Measurements from ENCODE around the gene SBK2. TPM values are rescaled to one million over a fixed set of nuclear protein-coding genes. Genes with fewer than 3 reads are reported as not detected.
A peak's percentile ranks its signal among the peaks of the same experiment; 100 is the strongest.
"Not testable (repeated sequence)": the region's sequence is repeated elsewhere in the genome, so short reads cannot be mapped to it uniquely, and the experiment has no call there.

The SBK2 gene, protein sequence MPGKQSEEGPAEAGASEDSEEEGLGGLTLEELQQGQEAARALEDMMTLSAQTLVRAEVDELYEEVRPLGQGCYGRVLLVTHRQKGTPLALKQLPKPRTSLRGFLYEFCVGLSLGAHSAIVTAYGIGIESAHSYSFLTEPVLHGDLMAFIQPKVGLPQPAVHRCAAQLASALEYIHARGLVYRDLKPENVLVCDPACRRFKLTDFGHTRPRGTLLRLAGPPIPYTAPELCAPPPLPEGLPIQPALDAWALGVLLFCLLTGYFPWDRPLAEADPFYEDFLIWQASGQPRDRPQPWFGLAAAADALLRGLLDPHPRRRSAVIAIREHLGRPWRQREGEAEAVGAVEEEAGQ
- total RNA-seq (ENCODE audit: low replicate concordance): 0.75 TPM in 1 of 2 replicates, not detected in the other
- long read RNA-seq: 0 reads

DNA sequence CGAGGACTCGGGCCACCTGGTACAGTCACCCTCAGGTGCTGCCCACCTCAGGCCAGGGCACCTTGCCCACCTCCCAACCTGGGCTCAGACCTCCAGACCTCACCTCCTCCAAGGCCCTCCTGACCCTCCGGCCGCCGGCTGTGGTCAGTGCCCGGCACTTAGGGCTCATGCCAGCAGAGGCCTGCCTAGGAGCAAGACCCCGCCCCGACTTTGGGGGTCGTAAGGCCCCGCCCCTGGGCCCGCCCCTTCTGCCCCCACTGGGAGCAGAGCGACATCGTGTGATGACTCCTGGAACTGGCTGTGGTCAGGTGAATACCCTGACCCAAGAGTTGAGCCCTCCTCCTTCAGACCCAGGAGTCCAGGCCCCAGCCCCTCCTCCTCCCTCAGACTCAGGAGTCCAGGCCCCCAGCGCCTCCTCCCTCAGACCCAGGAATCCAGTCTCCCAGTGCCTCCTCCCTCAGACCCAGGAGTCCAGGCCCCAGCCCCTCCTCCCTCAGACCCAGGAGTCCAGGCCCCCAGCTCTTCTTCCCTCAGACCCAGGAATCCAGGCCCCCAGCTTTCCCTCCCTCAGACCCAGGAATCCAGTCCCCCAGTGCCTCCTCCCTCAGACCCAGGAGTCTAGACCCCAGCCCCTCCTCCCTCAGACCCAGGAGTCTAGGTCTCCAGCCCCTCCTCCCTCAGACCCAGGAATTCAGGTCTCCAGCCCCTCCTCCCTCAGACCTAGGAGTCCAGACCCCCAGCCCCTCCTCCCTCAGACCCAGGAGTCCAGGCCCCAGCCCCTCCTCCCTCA, at the start of gene SBK2:
Gene SBK2, minus strand, starts transcription at position 183 of the 790 bp plus-strand sequence. CDS start 839 bp downstream, outside the sequence.
- peaks cover 6% of the 10 kb centered on the region for H3K27me3 Mint-ChIP-seq
- DNase-seq (ENCODE audit: extremely low spot score, unreplicated experiment): no peak
- H3K27ac Mint-ChIP-seq: no peak within 1 kb of the TSS
- H3K36me3 Mint-ChIP-seq: no peaks in the 10 kb centered on the region
- H3K4me1 Mint-ChIP-seq (ENCODE audit: unreplicated experiment): peaks cover 4% of the 10 kb centered on the region
- H3K9me3 Mint-ChIP-seq: peaks cover 5% of the 10 kb centered on the region
- peak; percentile 50 for TF ChIP-seq CTCF (conservative IDR thresholded peaks at IDR 0.05)
- no peak within 1 kb of the TSS for H3K4me3 Mint-ChIP-seq

DNA sequence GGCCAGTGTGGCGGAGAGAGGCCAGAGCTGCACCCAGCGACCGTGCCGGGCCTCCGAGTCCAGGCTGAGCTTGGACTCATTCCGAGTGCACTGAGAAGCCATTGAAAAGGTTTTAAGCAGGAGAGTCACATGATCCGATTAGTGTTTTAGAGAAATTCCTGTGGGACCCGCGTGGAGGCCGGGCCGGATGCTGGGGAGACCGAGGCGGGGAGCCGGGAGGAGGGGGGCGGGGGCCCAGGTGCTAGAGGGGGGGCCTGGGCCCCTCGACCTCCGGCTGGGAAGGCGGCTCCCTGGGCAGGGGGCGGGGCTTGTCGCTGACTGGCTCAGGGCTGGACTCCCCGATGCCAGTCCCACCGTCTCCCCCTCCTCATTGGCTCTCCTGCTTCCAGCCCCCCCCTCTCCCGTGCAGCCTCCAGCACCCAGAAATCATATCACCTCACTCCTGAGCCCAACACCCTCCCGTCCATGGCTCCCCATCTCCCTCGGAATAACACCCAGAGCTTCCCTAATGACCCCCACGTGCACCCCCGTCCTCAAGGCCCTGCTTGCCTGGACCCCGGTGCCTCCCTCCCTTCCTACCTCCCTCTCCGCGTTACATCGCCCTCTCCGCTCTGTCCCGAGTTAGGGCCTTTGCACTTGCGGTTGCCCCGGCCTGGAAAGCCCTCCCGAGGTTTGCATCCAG, 48.9 kb upstream of the SBK2 start:
- Mint-ChIP-seq H3K36me3 (no peaks in the 10 kb centered on the region), H3K27me3 (no peaks in the 10 kb centered on the region), H3K9me3 (no peaks in the 10 kb centered on the region), H3K4me1 (ENCODE audit: unreplicated experiment) (peaks cover 39% of the 10 kb centered on the region), H3K4me3 (peak overlapping the region; percentile 93), H3K27ac (peak overlapping the region; percentile 66)
- peak; percentile 87 for DNase-seq (ENCODE audit: extremely low spot score, unreplicated experiment)
- no peak for TF ChIP-seq CTCF (conservative IDR thresholded peaks at IDR 0.05)

DNA sequence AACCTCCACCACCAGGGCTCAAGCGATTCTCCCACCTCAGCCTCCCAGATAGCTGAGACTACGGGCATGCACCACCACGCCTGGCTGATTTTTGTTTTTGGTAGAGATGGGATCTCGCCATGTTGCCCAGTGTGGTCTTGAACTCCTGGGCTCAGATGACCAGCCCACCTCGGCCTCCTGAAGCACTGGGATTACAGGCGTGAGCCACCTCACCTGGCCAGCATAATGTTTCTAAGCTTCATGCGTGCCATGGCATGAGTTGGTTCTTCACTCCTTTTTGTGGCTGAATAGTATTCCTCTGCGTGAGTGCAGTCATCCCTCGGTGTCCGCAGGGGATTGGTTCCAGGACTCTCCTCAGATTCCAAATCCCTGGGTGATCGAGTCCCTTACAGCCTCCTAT, 47.9 kb upstream of the SBK2 start:
- no peak for TF ChIP-seq CTCF (conservative IDR thresholded peaks at IDR 0.05)
- H3K27ac Mint-ChIP-seq: peak overlapping the region; percentile 66
- DNase-seq (ENCODE audit: extremely low spot score, unreplicated experiment): no peak
- peaks cover under 1% of the 10 kb centered on the region for H3K36me3 Mint-ChIP-seq
- peak overlapping the region; percentile 93 for H3K4me3 Mint-ChIP-seq
- no peaks in the 10 kb centered on the region for H3K9me3 Mint-ChIP-seq
- peaks cover 35% of the 10 kb centered on the region for H3K4me1 Mint-ChIP-seq (ENCODE audit: unreplicated experiment)
- H3K27me3 Mint-ChIP-seq: no peaks in the 10 kb centered on the region

GRCh38 chr19:55583897-55584296, 47.0 kb upstream of the SBK2 start:
- H3K9me3 Mint-ChIP-seq; DNase-seq (ENCODE audit: extremely low spot score, unreplicated experiment); H3K27me3 Mint-ChIP-seq; H3K27ac Mint-ChIP-seq; H3K36me3 Mint-ChIP-seq; H3K4me3 Mint-ChIP-seq: not testable (repeated sequence)
- H3K4me1 Mint-ChIP-seq (ENCODE audit: unreplicated experiment): peaks cover 36% of the 10 kb centered on the region

DNA sequence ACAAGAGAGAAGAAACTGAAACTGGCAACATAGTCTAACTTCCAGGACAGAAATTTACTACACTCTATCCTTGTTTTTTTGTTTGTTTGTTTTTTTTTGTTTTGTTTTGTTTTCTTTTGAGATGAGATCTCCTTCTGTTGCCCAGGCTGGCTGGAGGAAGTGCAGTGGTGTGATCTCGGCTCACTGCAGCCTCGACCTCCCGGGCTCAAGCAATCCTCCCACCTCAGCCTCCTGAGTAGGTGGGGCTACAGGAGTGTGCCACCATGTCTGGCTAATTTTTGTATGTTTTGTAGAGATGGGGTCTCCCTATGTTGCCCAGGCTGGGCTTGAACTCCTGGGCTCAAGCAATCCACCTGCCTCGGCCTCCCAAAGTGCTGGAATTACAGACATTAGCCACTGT, 45.4 kb upstream of the SBK2 start:
- H3K27me3 Mint-ChIP-seq; H3K9me3 Mint-ChIP-seq; DNase-seq (ENCODE audit: extremely low spot score, unreplicated experiment); H3K36me3 Mint-ChIP-seq: not testable (repeated sequence)
- Mint-ChIP-seq H3K4me1 (ENCODE audit: unreplicated experiment) (peaks cover 33% of the 10 kb centered on the region), H3K27ac (peak overlapping the region; percentile 82), H3K4me3 (peak overlapping the region; percentile 94)

DNA sequence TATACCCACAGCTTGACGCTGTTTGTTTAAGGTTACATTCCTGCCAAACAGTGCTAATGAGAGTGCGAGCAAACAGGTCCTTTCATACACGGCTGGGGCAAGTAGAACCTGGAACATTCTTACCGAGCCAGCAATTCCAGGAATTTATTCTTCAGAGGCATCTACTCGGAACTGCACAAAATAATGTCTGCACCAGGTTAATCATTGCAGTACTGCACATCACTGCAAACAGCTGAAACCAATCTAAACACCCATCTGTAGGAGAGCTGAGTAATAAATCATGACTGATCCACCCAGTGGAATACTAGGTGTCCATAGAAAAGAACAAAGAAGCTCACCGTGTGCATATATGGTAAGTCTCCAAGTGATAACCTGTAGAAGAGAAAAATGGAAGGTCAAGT, 44.9 kb upstream of the SBK2 start:
- Mint-ChIP-seq H3K36me3 (peaks cover 10% of the 10 kb centered on the region), H3K27ac (peak overlapping the region; percentile 82), H3K4me1 (ENCODE audit: unreplicated experiment) (peaks cover 31% of the 10 kb centered on the region), H3K27me3 (no peaks in the 10 kb centered on the region), H3K9me3 (no peaks in the 10 kb centered on the region), H3K4me3 (peak overlapping the region; percentile 94)
- DNase-seq (ENCODE audit: extremely low spot score, unreplicated experiment): no peak
- no peak for TF ChIP-seq CTCF (conservative IDR thresholded peaks at IDR 0.05)
